OCI-LY1 (cell line): Measurements from ENCODE around the gene TAS1R3.

Source experiments
- CTCF ChIP-seq: fragments of 200-600 bp; sonication (generic), shearing (Covaris generic); IDR thresholded peaks from 2 replicates; pipeline ENCODE4 v1.5.1; 2017; ENCODE audit warnings: mild to moderate bottlenecking, antibody characterized with exemption, low read length, moderate library complexity, mixed read lengths
- EZH2 ChIP-seq: fragments of 200-600 bp; sonication (generic), shearing (Covaris generic); IDR thresholded peaks from 2 replicates; pipeline ENCODE4 v1.8.0; 2017; ENCODE audit warnings: borderline replicate concordance, mixed run types, mild to moderate bottlenecking, antibody characterized with exemption, low read length, moderate library complexity, mixed read lengths

- TF ChIP-seq CTCF: no peak
- no peak for TF ChIP-seq EZH2
Measured at GRCh38 chr1:1338278-1338677, 7.2 kb downstream of the TAS1R3 start.
